ENCODE results near the gene PSMA8. TPM values are rescaled to one million over a fixed set of nuclear protein-coding genes. Genes with fewer than 3 reads are reported as not detected.
"Not testable (repeated sequence)": the region's sequence is repeated elsewhere in the genome, so short reads cannot be mapped to it uniquely, and the experiment has no call there.

Gene PSMA8
- total RNA-seq, 1 donor from 2014 or later, result not detected

DNA sequence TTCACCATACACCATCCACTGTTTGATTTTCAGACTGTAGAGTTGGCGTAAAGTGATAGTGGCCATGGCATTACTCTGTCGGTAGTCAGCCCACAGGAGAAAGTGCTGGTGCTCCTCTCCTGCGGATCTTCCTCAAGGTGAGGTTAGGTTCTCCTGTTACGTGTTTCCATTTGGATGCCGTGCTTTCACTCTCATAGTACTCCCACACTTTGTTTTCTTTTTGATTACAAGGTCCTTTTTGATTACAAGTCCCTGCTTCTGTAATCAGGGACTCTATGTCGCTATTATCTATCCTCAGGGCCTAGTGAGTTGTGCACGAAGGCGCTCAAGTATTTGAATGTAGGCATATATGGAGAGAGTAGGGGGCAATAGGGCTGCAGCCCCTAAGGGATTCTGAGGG is 96.8 kb downstream of the PSMA8 start:
- DNase-seq (ENCODE audit: low read depth), result no peak
- TF ChIP-seq, protein P1, sequence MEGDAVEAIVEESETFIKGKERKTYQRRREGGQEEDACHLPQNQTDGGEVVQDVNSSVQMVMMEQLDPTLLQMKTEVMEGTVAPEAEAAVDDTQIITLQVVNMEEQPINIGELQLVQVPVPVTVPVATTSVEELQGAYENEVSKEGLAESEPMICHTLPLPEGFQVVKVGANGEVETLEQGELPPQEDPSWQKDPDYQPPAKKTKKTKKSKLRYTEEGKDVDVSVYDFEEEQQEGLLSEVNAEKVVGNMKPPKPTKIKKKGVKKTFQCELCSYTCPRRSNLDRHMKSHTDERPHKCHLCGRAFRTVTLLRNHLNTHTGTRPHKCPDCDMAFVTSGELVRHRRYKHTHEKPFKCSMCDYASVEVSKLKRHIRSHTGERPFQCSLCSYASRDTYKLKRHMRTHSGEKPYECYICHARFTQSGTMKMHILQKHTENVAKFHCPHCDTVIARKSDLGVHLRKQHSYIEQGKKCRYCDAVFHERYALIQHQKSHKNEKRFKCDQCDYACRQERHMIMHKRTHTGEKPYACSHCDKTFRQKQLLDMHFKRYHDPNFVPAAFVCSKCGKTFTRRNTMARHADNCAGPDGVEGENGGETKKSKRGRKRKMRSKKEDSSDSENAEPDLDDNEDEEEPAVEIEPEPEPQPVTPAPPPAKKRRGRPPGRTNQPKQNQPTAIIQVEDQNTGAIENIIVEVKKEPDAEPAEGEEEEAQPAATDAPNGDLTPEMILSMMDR (conservative IDR thresholded peaks at IDR 0.05; ENCODE audit: low read depth, low read length), result no peak
- no peak overlapping the region for H3K4me3 ChIP-seq (ENCODE audit: low read depth, low read length)

DNA sequence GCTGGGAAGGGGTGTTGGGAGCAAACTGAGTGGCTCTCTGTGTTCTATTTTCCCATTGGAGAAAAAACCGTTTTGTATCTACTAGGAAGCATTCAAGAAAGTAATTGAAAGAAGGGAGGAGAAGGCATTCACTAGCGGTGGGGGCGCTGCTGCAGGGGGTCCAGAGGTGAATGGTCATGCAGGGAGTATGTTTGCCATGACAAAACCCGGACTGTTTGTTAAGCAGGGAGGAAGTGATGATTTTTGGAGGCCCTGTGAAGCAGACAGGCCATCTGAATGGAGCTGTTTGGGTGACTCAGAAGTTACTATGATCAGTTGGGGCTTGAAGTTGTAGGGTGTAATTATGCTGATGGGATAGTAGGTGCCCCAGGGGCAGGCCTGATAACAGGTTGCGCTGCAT is 99.5 kb downstream of the PSMA8 start:
- no peak overlapping the region for H3K4me3 ChIP-seq (ENCODE audit: low read depth, low read length)
- TF ChIP-seq, protein P1 (conservative IDR thresholded peaks at IDR 0.05; ENCODE audit: low read depth, low read length), result no peak
- DNase-seq (ENCODE audit: low read depth), result no peak

DNA sequence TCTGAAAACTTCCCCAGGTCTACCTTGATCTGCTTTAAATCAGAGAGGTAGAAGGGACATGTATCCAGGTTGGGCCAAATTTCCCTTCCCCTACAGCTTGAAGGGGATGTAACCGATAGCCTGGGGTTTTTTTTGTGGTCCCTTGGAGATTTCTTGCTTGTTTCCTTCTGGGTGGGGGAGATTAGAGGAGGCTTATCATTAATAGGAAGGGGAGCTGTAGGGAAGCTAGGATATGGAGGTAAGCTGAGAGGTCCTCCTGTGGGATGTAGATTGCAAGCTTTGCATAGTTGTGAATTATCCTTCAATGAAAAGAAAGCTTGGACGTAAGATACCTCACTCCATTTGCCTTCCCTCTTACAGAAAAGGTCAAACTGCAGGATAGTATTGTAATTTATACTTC is 103.7 kb downstream of the PSMA8 start:
- H3K4me3 ChIP-seq (ENCODE audit: low read depth, low read length); DNase-seq (ENCODE audit: low read depth): not testable (repeated sequence)

DNA sequence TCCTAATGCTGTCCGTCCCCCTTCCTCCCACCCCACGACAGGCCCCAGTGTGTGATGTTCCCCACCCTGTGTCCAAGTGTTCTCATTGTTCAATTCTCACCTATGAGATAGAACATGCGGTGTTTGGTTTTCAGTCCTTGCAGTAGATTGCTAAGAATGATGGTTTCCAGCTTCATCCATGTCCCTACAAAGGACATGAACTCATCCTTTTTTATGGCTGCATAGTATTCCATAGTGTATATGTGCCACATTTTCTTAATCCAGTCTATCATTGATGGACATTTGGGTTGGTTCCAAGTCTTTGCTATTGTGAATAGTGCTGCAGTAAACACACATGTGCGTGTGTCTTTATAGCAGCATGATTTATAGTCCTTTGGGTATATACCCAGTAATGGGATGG is 105.0 kb downstream of the PSMA8 start:
- not testable (repeated sequence) for DNase-seq (ENCODE audit: low read depth); H3K4me3 ChIP-seq (ENCODE audit: low read depth, low read length)

DNA sequence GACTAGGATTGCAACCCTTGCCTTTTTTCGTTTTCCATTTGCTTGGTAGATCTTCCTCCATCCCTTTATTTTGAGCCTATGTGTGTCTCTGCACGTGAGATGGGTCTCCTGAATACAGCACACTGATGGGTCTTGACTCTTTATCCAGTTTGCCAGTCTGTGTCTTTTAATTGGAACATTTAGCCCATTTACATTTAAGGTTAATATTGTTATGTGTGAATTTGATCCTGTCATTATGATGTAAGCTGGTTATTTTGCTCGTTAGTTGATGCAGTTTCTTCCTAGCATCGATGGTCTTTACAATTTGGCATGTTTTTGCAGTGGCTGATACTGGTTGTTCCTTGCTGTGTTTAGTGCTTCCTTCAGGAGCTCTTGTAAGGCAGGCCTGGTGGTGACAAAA is 108.7 kb downstream of the PSMA8 start:
- DNase-seq (ENCODE audit: low read depth); H3K4me3 ChIP-seq (ENCODE audit: low read depth, low read length): not testable (repeated sequence)

Other genes with a start within 250 kb of the PSMA8 start
- 96.2 and 234 TPM in 2 replicates for gene SS18, start 43.3 kb upstream of the PSMA8 start, total RNA-seq
- 5.7 and 7.1 TPM in 2 replicates for gene TAF4B, start 92.6 kb downstream of the PSMA8 start, total RNA-seq

All from epithelial cell of proximal tubule (primary cell).